ENCODE results near the gene MRM1. TPM values are rescaled to one million over a fixed set of nuclear protein-coding genes. Genes with fewer than 3 reads are reported as not detected.

Gene MRM1
- total and polyA plus RNA-seq, 2 experiments from 2014 or later = 7.6 to 20.4 TPM

DNA sequence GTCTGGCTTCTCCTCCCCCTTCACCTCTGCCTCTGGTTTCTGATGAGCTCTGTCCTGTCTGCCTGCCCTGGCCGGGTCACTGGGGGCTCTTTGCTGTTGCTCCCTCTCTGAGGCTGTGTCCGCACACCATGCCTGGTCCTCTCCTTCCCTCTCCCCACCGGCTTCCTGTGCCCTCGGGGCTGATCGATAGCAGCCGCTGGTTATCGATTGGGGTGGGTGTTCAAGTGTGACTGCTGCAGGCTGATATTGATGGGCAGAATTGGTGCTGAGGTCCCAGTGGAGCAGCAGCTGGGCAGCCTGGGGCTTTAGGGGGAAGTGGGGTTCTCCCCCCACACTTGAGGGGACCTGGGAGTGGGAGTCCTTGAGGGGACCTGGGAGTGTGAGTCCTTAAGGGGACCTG is 16.4 kb downstream of the MRM1 start (continued):
- TF ChIP-seq, protein P1, sequence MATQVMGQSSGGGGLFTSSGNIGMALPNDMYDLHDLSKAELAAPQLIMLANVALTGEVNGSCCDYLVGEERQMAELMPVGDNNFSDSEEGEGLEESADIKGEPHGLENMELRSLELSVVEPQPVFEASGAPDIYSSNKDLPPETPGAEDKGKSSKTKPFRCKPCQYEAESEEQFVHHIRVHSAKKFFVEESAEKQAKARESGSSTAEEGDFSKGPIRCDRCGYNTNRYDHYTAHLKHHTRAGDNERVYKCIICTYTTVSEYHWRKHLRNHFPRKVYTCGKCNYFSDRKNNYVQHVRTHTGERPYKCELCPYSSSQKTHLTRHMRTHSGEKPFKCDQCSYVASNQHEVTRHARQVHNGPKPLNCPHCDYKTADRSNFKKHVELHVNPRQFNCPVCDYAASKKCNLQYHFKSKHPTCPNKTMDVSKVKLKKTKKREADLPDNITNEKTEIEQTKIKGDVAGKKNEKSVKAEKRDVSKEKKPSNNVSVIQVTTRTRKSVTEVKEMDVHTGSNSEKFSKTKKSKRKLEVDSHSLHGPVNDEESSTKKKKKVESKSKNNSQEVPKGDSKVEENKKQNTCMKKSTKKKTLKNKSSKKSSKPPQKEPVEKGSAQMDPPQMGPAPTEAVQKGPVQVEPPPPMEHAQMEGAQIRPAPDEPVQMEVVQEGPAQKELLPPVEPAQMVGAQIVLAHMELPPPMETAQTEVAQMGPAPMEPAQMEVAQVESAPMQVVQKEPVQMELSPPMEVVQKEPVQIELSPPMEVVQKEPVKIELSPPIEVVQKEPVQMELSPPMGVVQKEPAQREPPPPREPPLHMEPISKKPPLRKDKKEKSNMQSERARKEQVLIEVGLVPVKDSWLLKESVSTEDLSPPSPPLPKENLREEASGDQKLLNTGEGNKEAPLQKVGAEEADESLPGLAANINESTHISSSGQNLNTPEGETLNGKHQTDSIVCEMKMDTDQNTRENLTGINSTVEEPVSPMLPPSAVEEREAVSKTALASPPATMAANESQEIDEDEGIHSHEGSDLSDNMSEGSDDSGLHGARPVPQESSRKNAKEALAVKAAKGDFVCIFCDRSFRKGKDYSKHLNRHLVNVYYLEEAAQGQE (IDR thresholded peaks at IDR 0.05; ENCODE audit: unreplicated experiment) = no peak
- TF ChIP-seq ZNF114 (CRISPR knock-in tag; IDR thresholded peaks at IDR 0.05) (no peak), JUNB (IDR thresholded peaks at IDR 0.05; ENCODE audit: unreplicated experiment) (no peak)

GRCh38 chr17:36623281-36623680 is 21.9 kb downstream of the MRM1 start:
- Mint-ChIP-seq H3K36me3 (ENCODE audit: low read depth) (no peaks in the 10 kb centered on the region), H3K4me3 (no peak overlapping the region; the same call in 2 of the 3 replicates), H3K27ac (no peak overlapping the region), H3K4me1 (peaks cover 14% of the 10 kb centered on the region), H3K27me3 (ENCODE audit: insufficient read depth, low read depth, poor library complexity) (peaks cover 10% of the 10 kb centered on the region), H3K9me3 (no peaks in the 10 kb centered on the region)
- Histone ChIP-seq H2AFZ (no peak overlapping the region), H3K27ac (ENCODE audit: low read depth) (no peak overlapping the region), H4K20me1 (replicated peaks; ENCODE audit: insufficient read depth) (no peaks in the 10 kb centered on the region; the same call in 1 of the 2 replicates), H3K4me1 (ENCODE audit: insufficient read depth) (no peaks in the 10 kb centered on the region), H3K27me3 (ENCODE audit: insufficient read depth) (no peaks in the 10 kb centered on the region), H3K9me2 (ENCODE audit: insufficient read depth) (no peaks in the 10 kb centered on the region), H3K4me3 (no peak overlapping the region), H3F3A (replicated peaks; ENCODE audit: low read depth) (no peaks in the 10 kb centered on the region), H3K79me2 (replicated peaks; ENCODE audit: insufficient read depth) (no peaks in the 10 kb centered on the region), H3K36me3 (ENCODE audit: insufficient read depth) (no peaks in the 10 kb centered on the region), H3K4me2 (no peak overlapping the region)
- no peak for TF ChIP-seq ETS1 (IDR thresholded peaks at IDR 0.05)
- TF ChIP-seq, protein P1 (IDR thresholded peaks at IDR 0.05; ENCODE audit: unreplicated experiment) = no peak
- TF ChIP-seq CTCF (conservative IDR thresholded peaks at IDR 0.05; ENCODE audit: low read depth in 2 of 2) = no peak
- DNase-seq (ENCODE audit: low spot score) = no peak
- ATAC-seq = no peak
